ENCODE measurements around the gene GMDS.
A peak's percentile ranks its signal among the peaks of the same experiment; 100 is the strongest.

DNA sequence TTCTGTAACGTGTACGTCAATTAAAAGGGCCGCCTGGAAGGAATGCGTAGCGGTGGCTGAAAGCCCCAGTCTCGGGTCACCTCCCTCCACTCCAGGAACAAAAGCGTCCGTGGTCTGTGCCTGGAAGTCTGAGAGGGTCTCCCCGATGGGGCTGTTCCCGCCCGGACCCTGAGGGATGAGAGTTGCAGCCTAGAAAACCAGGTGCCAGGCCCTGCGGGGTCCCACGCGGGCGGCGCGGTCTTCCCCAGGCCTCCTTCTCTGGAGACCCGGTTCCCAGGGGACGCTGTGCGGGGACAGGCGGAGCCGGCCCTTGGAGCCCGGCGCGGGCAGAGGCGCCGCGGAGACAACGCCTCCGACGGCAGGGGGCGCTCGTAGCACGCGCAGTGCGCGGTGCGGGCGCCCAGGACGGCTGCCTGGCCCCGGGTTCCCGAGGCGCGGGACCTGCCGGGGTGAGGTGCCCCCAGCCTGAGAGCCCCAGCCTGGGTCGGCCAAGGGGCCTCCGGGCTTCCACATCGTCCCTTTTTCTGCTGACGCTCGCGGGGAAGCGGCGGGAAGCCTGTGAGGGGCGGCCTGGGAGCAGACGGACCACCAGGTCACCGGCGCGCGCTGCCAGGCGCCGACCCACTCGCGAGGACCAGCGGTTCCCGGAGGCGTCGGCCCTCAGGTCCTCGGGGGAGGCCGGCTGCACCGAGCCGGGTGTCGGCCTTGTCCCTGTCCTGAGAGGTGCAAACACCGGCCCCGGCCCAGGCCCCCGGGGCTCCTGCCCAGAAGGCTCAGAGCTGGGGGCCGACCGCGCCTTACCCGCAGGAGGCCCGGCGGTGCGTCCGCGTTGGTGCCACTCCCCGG, 641.0 kb downstream of the GMDS start:
- TF ChIP-seq POLR2A (IDR thresholded peaks at IDR 0.05; ENCODE audit: low read depth, low read length) (no peak), POLR2AphosphoS5 (IDR thresholded peaks at IDR 0.05; ENCODE audit: insufficient read depth, low read depth, low read length) (no peak), EZH2 (IDR thresholded peaks at IDR 0.05; ENCODE audit: borderline replicate concordance, low read depth, low read length, severe bottlenecking) (no peak), GATA2 (IDR thresholded peaks at IDR 0.05; ENCODE audit: insufficient read depth, insufficient read length, low read depth, low read length) (no peak)
- TF ChIP-seq, protein P1, sequence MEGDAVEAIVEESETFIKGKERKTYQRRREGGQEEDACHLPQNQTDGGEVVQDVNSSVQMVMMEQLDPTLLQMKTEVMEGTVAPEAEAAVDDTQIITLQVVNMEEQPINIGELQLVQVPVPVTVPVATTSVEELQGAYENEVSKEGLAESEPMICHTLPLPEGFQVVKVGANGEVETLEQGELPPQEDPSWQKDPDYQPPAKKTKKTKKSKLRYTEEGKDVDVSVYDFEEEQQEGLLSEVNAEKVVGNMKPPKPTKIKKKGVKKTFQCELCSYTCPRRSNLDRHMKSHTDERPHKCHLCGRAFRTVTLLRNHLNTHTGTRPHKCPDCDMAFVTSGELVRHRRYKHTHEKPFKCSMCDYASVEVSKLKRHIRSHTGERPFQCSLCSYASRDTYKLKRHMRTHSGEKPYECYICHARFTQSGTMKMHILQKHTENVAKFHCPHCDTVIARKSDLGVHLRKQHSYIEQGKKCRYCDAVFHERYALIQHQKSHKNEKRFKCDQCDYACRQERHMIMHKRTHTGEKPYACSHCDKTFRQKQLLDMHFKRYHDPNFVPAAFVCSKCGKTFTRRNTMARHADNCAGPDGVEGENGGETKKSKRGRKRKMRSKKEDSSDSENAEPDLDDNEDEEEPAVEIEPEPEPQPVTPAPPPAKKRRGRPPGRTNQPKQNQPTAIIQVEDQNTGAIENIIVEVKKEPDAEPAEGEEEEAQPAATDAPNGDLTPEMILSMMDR (IDR thresholded peaks at IDR 0.05; ENCODE audit: extremely low read depth in 1 of 2, insufficient read depth in 1 of 2, low read depth in 1 of 2, low read length in 2 of 2): peak; percentile 87 to 91
- TF ChIP-seq, protein P2, sequence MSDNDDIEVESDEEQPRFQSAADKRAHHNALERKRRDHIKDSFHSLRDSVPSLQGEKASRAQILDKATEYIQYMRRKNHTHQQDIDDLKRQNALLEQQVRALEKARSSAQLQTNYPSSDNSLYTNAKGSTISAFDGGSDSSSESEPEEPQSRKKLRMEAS (IDR thresholded peaks at IDR 0.05; ENCODE audit: insufficient read depth, insufficient read length): no peak

Measured in endothelial cell of umbilical vein (primary cell).